HK-2 (cell line): ENCODE measurements around the gene ERC2.
A peak's percentile ranks its signal among the peaks of the same experiment; 100 is the strongest.
"Not testable (repeated sequence)": the region's sequence is repeated elsewhere in the genome, so short reads cannot be mapped to it uniquely, and the experiment has no call there.

Experiments
- DNase-seq: peaks from one replicate; pipeline ENCODE4 v3.0.0-alpha.2; 2018; ENCODE audit not compliant: unreplicated experiment

ERC2 gene

GRCh38 chr3:56314842-56315241, 153.4 kb downstream of the ERC2 start:
- DNase-seq, result peak; percentile 45

- no peak for DNase-seq
Measured at GRCh38 chr3:56309465-56309864, 158.8 kb downstream of the ERC2 start.

GRCh38 chr3:56308471-56308870, 159.8 kb downstream of the ERC2 start:
- no peak for DNase-seq

GRCh38 chr3:56304069-56304468, 164.2 kb downstream of the ERC2 start:
- no peak for DNase-seq

- no peak for DNase-seq
Measured at GRCh38 chr3:56303487-56303886, 164.8 kb downstream of the ERC2 start.

GRCh38 chr3:56302417-56302816, 165.8 kb downstream of the ERC2 start:
- DNase-seq, result no peak

GRCh38 chr3:56297281-56297840, 170.9 kb downstream of the ERC2 start:
- DNase-seq, result no peak

- no peak for DNase-seq
Measured at GRCh38 chr3:56296361-56296760, 171.9 kb downstream of the ERC2 start.

- DNase-seq, result no peak
Measured at GRCh38 chr3:56295161-56295560, 173.1 kb downstream of the ERC2 start.

GRCh38 chr3:56294286-56294685, 174.0 kb downstream of the ERC2 start:
- DNase-seq, result no peak

- DNase-seq, result no peak
Measured at GRCh38 chr3:56291953-56292352, 176.3 kb downstream of the ERC2 start.

GRCh38 chr3:56291244-56291680, 177.0 kb downstream of the ERC2 start:
- DNase-seq, result no peak

- no peak for DNase-seq
Measured at GRCh38 chr3:56290374-56290773, 177.9 kb downstream of the ERC2 start.

GRCh38 chr3:56288258-56288657, 180.0 kb downstream of the ERC2 start:
- no peak for DNase-seq

GRCh38 chr3:56282341-56282740, 185.9 kb downstream of the ERC2 start:
- no peak for DNase-seq

- DNase-seq, result no peak
Measured at GRCh38 chr3:56277236-56277635, 191.0 kb downstream of the ERC2 start.

GRCh38 chr3:56275120-56275519, 193.1 kb downstream of the ERC2 start:
- no peak for DNase-seq

GRCh38 chr3:56269755-56270535, 198.3 kb downstream of the ERC2 start:
- no peak for DNase-seq

- DNase-seq, result no peak
Measured at GRCh38 chr3:56268616-56269383, 199.5 kb downstream of the ERC2 start.

GRCh38 chr3:56261852-56262251, 206.4 kb downstream of the ERC2 start:
- DNase-seq, result not testable (repeated sequence)

- no peak for DNase-seq
Measured at GRCh38 chr3:56260262-56260661, 208.0 kb downstream of the ERC2 start.

- DNase-seq, result no peak
Measured at GRCh38 chr3:56257826-56258225, 210.4 kb downstream of the ERC2 start.

GRCh38 chr3:56254835-56255234, 213.4 kb downstream of the ERC2 start:
- DNase-seq, result no peak
